ENCODE data around the gene ABL1. TPM values are rescaled to one million over a fixed set of nuclear protein-coding genes. Genes with fewer than 3 reads are reported as not detected.

Gene ABL1
- polyA plus RNA-seq, 1 of the 3 experiments (the other 2 are of a cell fraction) = 24.6 TPM

- Histone ChIP-seq H3K27me3 (ENCODE audit: insufficient read depth) (no peaks in the 10 kb centered on the region), H2AFZ (ENCODE audit: low read depth) (no peak overlapping the region), H3K4me3 (ENCODE audit: low read depth in 2 of 2, low read length in 1 of 2) (no peak overlapping the region), H3K9me2 (no peaks in the 10 kb centered on the region), H3K36me3 (replicated peaks in 1 of 2; ENCODE audit: control insufficient read depth in 1 of 2, insufficient read depth in 2 of 2, low read length in 1 of 2) (peaks cover 35 to 47% of the 10 kb centered on the region in 2 experiments), H3K9me3 (no peaks in the 10 kb centered on the region), H3K4me1 (ENCODE audit: control insufficient read depth in 1 of 2, insufficient read depth in 2 of 2, low read depth in 1 of 2, low read length in 1 of 2) (peaks cover 13 to 26% of the 10 kb centered on the region in 2 experiments; a peak in 3 of 4 replicates), H3K4me2 (no peak overlapping the region), H4K20me1 (ENCODE audit: insufficient read depth) (peaks cover 78% of the 10 kb centered on the region), H3F3A (replicated peaks; ENCODE audit: insufficient read depth) (peaks cover 38% of the 10 kb centered on the region), H3K27ac (ENCODE audit: low read depth in 2 of 2, low read length in 1 of 2) (peak overlapping the region in 1 of 2 experiments; percentile 89; a peak in 1 of 4 replicates), H3K79me2 (ENCODE audit: insufficient read depth) (peaks cover 96% of the 10 kb centered on the region), H3K9ac (no peak overlapping the region)
- CTCF ChIA-PET = interaction anchor here (0.6 to 10.3 kb wide), 11 partner anchors 9 to 156 kb away, joined by 3 to 177 read pairs (median 60); no protein-coding TSS in a partner anchor
- DNase-seq = no peak
- TF ChIP-seq EZH2phosphoT487 (IDR thresholded peaks at IDR 0.05; ENCODE audit: borderline replicate concordance, low read depth) (no peak), TAF1 (IDR thresholded peaks at IDR 0.05; ENCODE audit: borderline replicate concordance, low read depth, low read length) (no peak), FOXM1 (IDR thresholded peaks at IDR 0.05; ENCODE audit: low read depth) (no peak), MEF2A (IDR thresholded peaks at IDR 0.05; ENCODE audit: borderline replicate concordance, low read depth) (no peak), SIN3A (IDR thresholded peaks at IDR 0.05; ENCODE audit: borderline replicate concordance, low read depth, low read length) (no peak), FOXJ3 (CRISPR knock-in tag; IDR thresholded peaks at IDR 0.05) (no peak), RCOR1 (IDR thresholded peaks at IDR 0.05; ENCODE audit: low read length) (no peak), JUND (IDR thresholded peaks at IDR 0.05) (no peak), TEAD4 (IDR thresholded peaks at IDR 0.05; ENCODE audit: borderline replicate concordance, insufficient read depth) (no peak), GABPA (IDR thresholded peaks at IDR 0.05; ENCODE audit: low read depth) (no peak), RFX5 (IDR thresholded peaks at IDR 0.05; ENCODE audit: low read length) (no peak), RXRA (IDR thresholded peaks at IDR 0.05; ENCODE audit: borderline replicate concordance, low read depth) (no peak), MXI1 (IDR thresholded peaks at IDR 0.05; ENCODE audit: low read depth, low read length) (no peak), USF2 (IDR thresholded peaks at IDR 0.05; ENCODE audit: borderline replicate concordance, low read depth, low read length) (no peak), EP300 (IDR thresholded peaks at IDR 0.05; ENCODE audit: borderline replicate concordance in 1 of 2, low read depth in 1 of 2, low read length in 1 of 2) (no peak), REST (IDR thresholded peaks at IDR 0.05; ENCODE audit: low read depth, low read length) (no peak), ELF1 (IDR thresholded peaks at IDR 0.05) (no peak)
- POLR2A ChIA-PET = no interaction called here
- 92% methylated on average over 8 of the region's 8 CpGs for WGBS (ENCODE audit: low lambda C conversion rate)
Observed at GRCh38 chr9:130862217-130862616, 27.2 kb downstream of the ABL1 start.

All from SK-N-SH (cell line).